ENCODE results near the gene GANAB. TPM values are rescaled to one million over a fixed set of nuclear protein-coding genes. Genes with fewer than 3 reads are reported as not detected.

Gene GANAB
- total and polyA plus RNA-seq, 2 of the 13 experiments (the other 11 are each of a cell fraction or from before 2014, with no cell fraction given), result 99.5 to 234 TPM

GRCh38 chr11:62671608-62672389 lies 25.4 kb upstream of the GANAB start, which contains the start of the genes LBHD1 and UQCC3 (continued):
- TF ChIP-seq, protein P1, sequence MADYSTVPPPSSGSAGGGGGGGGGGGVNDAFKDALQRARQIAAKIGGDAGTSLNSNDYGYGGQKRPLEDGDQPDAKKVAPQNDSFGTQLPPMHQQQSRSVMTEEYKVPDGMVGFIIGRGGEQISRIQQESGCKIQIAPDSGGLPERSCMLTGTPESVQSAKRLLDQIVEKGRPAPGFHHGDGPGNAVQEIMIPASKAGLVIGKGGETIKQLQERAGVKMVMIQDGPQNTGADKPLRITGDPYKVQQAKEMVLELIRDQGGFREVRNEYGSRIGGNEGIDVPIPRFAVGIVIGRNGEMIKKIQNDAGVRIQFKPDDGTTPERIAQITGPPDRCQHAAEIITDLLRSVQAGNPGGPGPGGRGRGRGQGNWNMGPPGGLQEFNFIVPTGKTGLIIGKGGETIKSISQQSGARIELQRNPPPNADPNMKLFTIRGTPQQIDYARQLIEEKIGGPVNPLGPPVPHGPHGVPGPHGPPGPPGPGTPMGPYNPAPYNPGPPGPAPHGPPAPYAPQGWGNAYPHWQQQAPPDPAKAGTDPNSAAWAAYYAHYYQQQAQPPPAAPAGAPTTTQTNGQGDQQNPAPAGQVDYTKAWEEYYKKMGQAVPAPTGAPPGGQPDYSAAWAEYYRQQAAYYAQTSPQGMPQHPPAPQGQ (CRISPR knock-in tag; IDR thresholded peaks at IDR 0.05; ENCODE audit: borderline replicate concordance), result no peak
- no peak for TF ChIP-seq DDIT3 (CRISPR knock-in tag; IDR thresholded peaks at IDR 0.05)
- no peak for TF ChIP-seq PHB2 (IDR thresholded peaks at IDR 0.05; ENCODE audit: partially characterized antibody)
- TF ChIP-seq ZFYVE20 (CRISPR knock-in tag; IDR thresholded peaks at IDR 0.05; ENCODE audit: borderline replicate concordance, low read depth), result 0 out of 2 replicates have a peak, but pooled peaks have one; percentile 13
- no peak for TF ChIP-seq ZNF577 (CRISPR knock-in tag; IDR thresholded peaks at IDR 0.05; ENCODE audit: borderline replicate concordance, low read depth)
- TF ChIP-seq SAFB2 (CRISPR knock-in tag; IDR thresholded peaks at IDR 0.05; ENCODE audit: borderline replicate concordance, low read depth), result no peak; the same call in 1 of the 2 replicates
- TF ChIP-seq MXI1 (IDR thresholded peaks at IDR 0.05; ENCODE audit: borderline replicate concordance, low read depth, low read length), result peak; percentile 24; the same call in 1 of the 3 replicates
- no peak for TF ChIP-seq CAMTA2 (CRISPR knock-in tag; IDR thresholded peaks at IDR 0.05; ENCODE audit: borderline replicate concordance)
- TF ChIP-seq HOXA5 (CRISPR knock-in tag; IDR thresholded peaks at IDR 0.05), result peak; percentile 66
- TF ChIP-seq KLF15 (CRISPR knock-in tag; IDR thresholded peaks at IDR 0.05; ENCODE audit: borderline replicate concordance), result no peak
- TF ChIP-seq ZNF136 (CRISPR knock-in tag; IDR thresholded peaks at IDR 0.05; ENCODE audit: low read depth), result no peak
- peak; percentile 79; the same call in 1 of the 2 replicates for TF ChIP-seq ZFP41 (CRISPR knock-in tag; IDR thresholded peaks at IDR 0.05; ENCODE audit: borderline replicate concordance)
- TF ChIP-seq TRIM24 (CRISPR knock-in tag; IDR thresholded peaks at IDR 0.05), result no peak
- TF ChIP-seq TRIM22 (IDR thresholded peaks at IDR 0.05), result no peak
- no peak for TF ChIP-seq FLYWCH1 (CRISPR knock-in tag; IDR thresholded peaks at IDR 0.05)
- TF ChIP-seq, protein P2, sequence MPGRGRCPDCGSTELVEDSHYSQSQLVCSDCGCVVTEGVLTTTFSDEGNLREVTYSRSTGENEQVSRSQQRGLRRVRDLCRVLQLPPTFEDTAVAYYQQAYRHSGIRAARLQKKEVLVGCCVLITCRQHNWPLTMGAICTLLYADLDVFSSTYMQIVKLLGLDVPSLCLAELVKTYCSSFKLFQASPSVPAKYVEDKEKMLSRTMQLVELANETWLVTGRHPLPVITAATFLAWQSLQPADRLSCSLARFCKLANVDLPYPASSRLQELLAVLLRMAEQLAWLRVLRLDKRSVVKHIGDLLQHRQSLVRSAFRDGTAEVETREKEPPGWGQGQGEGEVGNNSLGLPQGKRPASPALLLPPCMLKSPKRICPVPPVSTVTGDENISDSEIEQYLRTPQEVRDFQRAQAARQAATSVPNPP (CRISPR knock-in tag; IDR thresholded peaks at IDR 0.05), result 0 out of 2 replicates have a peak, but pooled peaks have one; percentile 52
- TF ChIP-seq, protein P3, sequence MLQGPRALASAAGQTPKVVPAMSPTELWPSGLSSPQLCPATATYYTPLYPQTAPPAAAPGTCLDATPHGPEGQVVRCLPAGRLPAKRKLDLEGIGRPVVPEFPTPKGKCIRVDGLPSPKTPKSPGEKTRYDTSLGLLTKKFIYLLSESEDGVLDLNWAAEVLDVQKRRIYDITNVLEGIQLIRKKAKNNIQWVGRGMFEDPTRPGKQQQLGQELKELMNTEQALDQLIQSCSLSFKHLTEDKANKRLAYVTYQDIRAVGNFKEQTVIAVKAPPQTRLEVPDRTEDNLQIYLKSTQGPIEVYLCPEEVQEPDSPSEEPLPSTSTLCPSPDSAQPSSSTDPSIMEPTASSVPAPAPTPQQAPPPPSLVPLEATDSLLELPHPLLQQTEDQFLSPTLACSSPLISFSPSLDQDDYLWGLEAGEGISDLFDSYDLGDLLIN (CRISPR knock-in tag; IDR thresholded peaks at IDR 0.05; ENCODE audit: borderline replicate concordance), result no peak; the same call in 1 of the 2 replicates
- no peak for TF ChIP-seq ZNF3 (CRISPR knock-in tag; IDR thresholded peaks at IDR 0.05)
- TF ChIP-seq ISX (CRISPR knock-in tag; conservative IDR thresholded peaks at IDR 0.05), result no peak
- no peak for TF ChIP-seq EHMT2 (IDR thresholded peaks at IDR 0.05; ENCODE audit: borderline replicate concordance, low read depth, low read length)
- no peak for TF ChIP-seq ZNF24 (IDR thresholded peaks at IDR 0.05)
- TF ChIP-seq GATA4 (IDR thresholded peaks at IDR 0.05; ENCODE audit: borderline replicate concordance, low read depth), result no peak
- no peak for TF ChIP-seq CEBPG (CRISPR knock-in tag; IDR thresholded peaks at IDR 0.05)
